Measurements from ENCODE around the gene GJD3.
A peak's percentile ranks its signal among the peaks of the same experiment; 100 is the strongest.

Gene GJD3

GRCh38 chr17:40322358-40323315, 41.9 kb downstream of the GJD3 start:
- peak; percentile 92 for DNase-seq (ENCODE audit: low read depth)

GRCh38 chr17:40321961-40322357, 42.6 kb downstream of the GJD3 start:
- peak; percentile 58 for DNase-seq (ENCODE audit: low read depth)

GRCh38 chr17:40321524-40321929, 43.0 kb downstream of the GJD3 start:
- no peak for DNase-seq (ENCODE audit: low read depth)

- peak; percentile 69 for DNase-seq (ENCODE audit: low read depth)
These were observed 43.6 kb downstream of the GJD3 start for GRCh38 chr17:40320756-40321523.

- no peak for DNase-seq (ENCODE audit: low read depth)
These were observed 44.6 kb downstream of the GJD3 start for GRCh38 chr17:40319651-40320540.

GRCh38 chr17:40318830-40319391, 45.6 kb downstream of the GJD3 start:
- peak; percentile 30 for DNase-seq (ENCODE audit: low read depth)

GRCh38 chr17:40317880-40318829, 46.4 kb downstream of the GJD3 start:
- peak; percentile 98 for DNase-seq (ENCODE audit: low read depth)

GRCh38 chr17:40317345-40317873, 47.1 kb downstream of the GJD3 start:
- DNase-seq (ENCODE audit: low read depth) = peak; percentile 79

- DNase-seq (ENCODE audit: low read depth) = peak; percentile 85
These were observed 47.8 kb downstream of the GJD3 start for GRCh38 chr17:40316571-40317344.

GRCh38 chr17:40315678-40316570, 48.6 kb downstream of the GJD3 start:
- DNase-seq (ENCODE audit: low read depth) = no peak

GRCh38 chr17:40315206-40315605, 49.3 kb downstream of the GJD3 start:
- no peak for DNase-seq (ENCODE audit: low read depth)

GRCh38 chr17:40314584-40314956, 50.0 kb downstream of the GJD3 start:
- DNase-seq (ENCODE audit: low read depth) = peak; percentile 95

- DNase-seq (ENCODE audit: low read depth) = no peak
These were observed 50.6 kb downstream of the GJD3 start for GRCh38 chr17:40313668-40314583.

Data from EH (cell line).